Activated CD8-positive, alpha-beta T cell treated with anti-CD3 and anti-CD28 coated beads, Interleukin-2, amount 10 ng/mL, durations not matched to agents 7 days and 5 days (primary cell): ENCODE data around the gene KIF1A. TPM values are rescaled to one million over a fixed set of nuclear protein-coding genes. Genes with fewer than 3 reads are reported as not detected.

Experiments
- ATAC-seq: fragments of 150-1000 bp; cut with Tn5 transposase; one replicate; pipeline ENCODE4 v1.10.0; 2021; ENCODE audit warnings: moderate library complexity
- CTCF ChIA-PET: fragments of 350-600 bp; sonication (Branson Sonifier 250); formaldehyde crosslinking; loops from one replicate; lab custom pipeline; 2021; ENCODE audit warnings: antibody characterized with exemption; lab: Charles Lee
- POLR2A ChIA-PET: fragments of 350-600 bp; sonication (Branson Sonifier 250); formaldehyde crosslinking; loops from one replicate; lab custom pipeline; 2021; ENCODE audit warnings: antibody characterized with exemption; lab: Charles Lee
- DNase-seq: peaks from one replicate; pipeline ENCODE4 v3.0.0-alpha.2; 2020
- H3K27ac Mint-ChIP-seq: one replicate; pipeline ENCODE4 v1.8.0; 2021; ENCODE audit warnings: mild to moderate bottlenecking, mixed read lengths
- H3K27me3 Mint-ChIP-seq: one replicate; pipeline ENCODE4 v1.8.0; 2021; ENCODE audit warnings: low read depth, mixed read lengths
- H3K36me3 Mint-ChIP-seq: one replicate; pipeline ENCODE4 v1.8.0; 2021; ENCODE audit warnings: low read depth, mixed read lengths
- H3K4me1 Mint-ChIP-seq: one replicate; pipeline ENCODE4 v1.8.0; 2021; ENCODE audit warnings: low read depth, mixed read lengths
- H3K4me3 Mint-ChIP-seq: one replicate; pipeline ENCODE4 v1.8.0; 2021; ENCODE audit warnings: mild to moderate bottlenecking, mixed read lengths
- H3K9me3 Mint-ChIP-seq: one replicate; pipeline ENCODE4 v1.8.0; 2022; ENCODE audit warnings: mixed read lengths; ENCODE audit not compliant: insufficient read depth
- total RNA-seq, 2 experiments: library from RNA; stranded (reverse); gene quantifications; one replicate each; pipeline ENCODE4 v1.2.3, GENCODE V29; 2021

KIF1A gene
- total RNA-seq, 2 experiments from 2014 or later = 0.81 to 1.5 TPM

DNA sequence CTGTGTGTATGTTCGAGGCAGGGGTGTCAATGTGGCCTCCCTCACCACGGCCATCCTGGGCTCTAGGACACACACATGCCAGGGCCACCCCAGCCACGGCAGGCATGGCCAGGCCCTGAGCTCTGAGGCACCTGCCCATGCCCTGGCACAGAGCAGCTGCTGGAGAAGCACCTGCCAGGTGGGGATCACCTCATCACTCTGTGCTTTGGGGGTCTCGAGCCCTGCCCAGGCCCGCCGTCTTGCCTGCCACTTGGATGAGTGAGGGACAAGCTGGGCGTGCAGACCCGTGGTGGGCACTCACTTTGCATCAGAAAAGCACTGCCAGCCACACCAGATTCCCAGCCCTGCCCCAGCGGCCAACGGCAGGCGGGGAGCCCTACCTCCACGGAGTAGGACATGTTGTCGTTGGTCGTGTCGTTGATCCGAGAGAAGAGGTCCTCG lies 33.1 kb downstream of the KIF1A start:
- ChIA-PET POLR2A (interaction anchor here (1.1 kb wide), 1 partner anchor 20 kb away, joined by 3 read pairs; no protein-coding TSS in a partner anchor), CTCF (no interaction called here)
- no peak overlapping the region for H3K4me3 Mint-ChIP-seq
- H3K4me1 Mint-ChIP-seq = no peaks in the 10 kb centered on the region
- DNase-seq (no peak), ATAC-seq (no peak)
- no peaks in the 10 kb centered on the region for H3K36me3 Mint-ChIP-seq
- no peaks in the 10 kb centered on the region for H3K27me3 Mint-ChIP-seq
- no peaks in the 10 kb centered on the region for H3K9me3 Mint-ChIP-seq
- H3K27ac Mint-ChIP-seq = no peak overlapping the region

DNA sequence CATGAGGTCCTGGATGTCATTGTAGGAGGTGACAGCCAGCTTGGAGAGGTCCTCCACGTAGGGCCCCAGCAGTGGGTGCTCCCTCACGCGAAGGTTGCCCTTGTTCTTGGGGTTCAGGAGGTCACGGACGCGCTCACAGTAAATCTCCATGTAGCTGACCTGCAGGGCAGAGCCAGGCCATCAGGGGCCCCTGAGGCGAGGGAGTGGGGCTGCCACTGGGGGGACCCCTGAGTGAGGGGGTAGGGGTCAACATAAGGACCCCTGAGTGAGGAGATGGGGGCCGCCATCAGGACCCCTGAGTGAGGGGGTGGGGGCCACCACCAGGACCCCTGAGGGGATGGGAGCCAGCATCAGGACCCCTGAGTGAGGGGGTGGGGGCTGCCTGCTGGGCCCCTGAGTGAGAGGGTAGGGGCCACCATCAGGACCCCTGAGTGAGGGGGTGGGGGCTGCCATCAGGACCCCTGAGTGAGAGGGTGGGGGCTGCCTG lies 33.6 kb downstream of the KIF1A start:
- ATAC-seq (no peak), DNase-seq (no peak)
- no peaks in the 10 kb centered on the region for H3K27me3 Mint-ChIP-seq
- CTCF ChIA-PET = no interaction called here
- POLR2A ChIA-PET = no interaction called here
- no peaks in the 10 kb centered on the region for H3K36me3 Mint-ChIP-seq
- H3K27ac Mint-ChIP-seq = no peak overlapping the region
- H3K4me1 Mint-ChIP-seq = no peaks in the 10 kb centered on the region
- no peak overlapping the region for H3K4me3 Mint-ChIP-seq
- H3K9me3 Mint-ChIP-seq = no peaks in the 10 kb centered on the region

DNA sequence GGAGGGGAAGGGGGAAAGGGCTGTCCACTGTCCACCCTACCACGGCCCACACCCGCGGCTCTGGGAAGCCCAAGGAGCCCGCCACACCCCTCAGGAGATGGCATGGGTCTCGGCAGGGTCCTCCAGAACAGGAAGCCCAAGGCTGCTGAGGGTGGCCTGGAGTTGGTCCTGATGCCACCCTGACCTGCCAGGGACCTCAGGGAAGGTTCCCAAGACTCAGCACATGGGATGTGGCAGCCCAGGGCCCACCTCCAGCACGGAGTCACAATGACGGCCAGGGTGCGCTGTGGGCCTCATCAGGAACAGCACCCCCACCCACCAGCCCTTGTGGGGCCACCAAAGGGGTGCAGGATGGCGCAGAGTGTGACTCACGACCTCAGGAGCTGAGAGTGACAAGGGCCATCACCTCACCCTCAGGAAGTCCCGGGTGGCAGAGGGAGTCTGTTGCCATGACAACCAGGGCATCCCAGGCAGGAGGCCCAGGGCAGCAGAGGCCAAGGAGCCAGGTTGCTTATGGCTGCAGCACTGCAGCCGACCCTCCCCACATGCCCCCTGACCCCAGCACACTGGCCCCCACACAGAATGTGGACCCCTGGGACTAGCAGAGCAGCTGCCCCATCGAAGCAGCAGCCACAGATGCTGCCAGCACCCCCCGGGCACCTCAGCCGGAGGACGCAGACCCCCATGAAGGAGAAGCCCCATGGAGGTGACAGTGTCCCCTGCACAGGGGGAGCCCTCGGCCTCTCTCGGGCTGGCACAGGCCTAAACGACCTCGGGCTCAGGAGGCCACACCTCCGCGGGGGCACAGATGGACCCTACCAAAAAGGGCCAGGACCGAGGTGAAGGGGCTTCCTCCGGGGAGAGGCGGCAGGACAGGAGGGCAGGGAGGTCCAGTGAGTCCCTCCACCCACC lies 34.3 kb downstream of the KIF1A start:
- DNase-seq = no peak
- ChIA-PET POLR2A (no interaction called here), CTCF (no interaction called here)
- Mint-ChIP-seq H3K4me3 (no peak overlapping the region), H3K4me1 (no peaks in the 10 kb centered on the region), H3K27ac (no peak overlapping the region), H3K27me3 (no peaks in the 10 kb centered on the region), H3K36me3 (no peaks in the 10 kb centered on the region), H3K9me3 (no peaks in the 10 kb centered on the region)
- no peak for ATAC-seq

DNA sequence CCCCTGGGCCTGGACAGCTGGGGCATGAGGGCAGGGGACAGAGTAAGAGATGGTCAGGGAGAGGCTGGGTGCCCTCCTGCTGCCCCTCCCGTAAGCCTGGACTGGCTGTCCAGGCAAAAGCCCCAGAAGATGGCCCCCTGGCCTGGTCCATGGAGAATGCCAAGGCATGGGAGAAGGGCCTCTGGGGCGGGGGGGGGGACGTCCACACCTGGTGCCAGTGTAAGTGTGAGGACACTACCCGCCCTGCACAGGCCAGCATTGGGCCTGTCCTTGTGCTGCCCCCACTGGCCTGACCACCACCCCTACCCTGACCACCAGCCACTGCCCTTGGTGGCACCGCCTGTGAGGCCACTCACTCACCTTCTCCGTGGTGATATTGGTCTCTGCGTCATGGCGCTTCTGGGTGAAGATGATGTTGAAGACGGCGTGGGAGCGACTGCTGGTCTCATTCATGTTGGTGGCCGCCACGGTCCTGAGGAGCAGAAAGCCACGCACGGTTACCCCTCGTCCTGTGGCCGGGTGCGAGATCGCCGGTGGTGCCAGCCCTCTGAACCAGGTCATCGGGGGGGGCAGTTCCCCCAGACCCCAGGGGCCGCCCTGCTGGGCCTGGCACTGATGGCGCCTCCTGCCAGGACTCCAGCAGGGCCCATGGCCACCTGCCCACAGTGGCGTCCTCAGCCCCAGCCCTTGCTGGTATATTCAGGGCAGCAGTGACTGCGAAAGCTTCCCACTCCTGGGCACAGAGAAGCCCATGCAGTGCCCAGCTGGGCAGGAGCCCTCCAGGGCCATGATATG lies 35.2 kb downstream of the KIF1A start:
- ATAC-seq (no peak), DNase-seq (no peak)
- no peak overlapping the region for H3K4me3 Mint-ChIP-seq
- H3K27me3 Mint-ChIP-seq = no peaks in the 10 kb centered on the region
- ChIA-PET CTCF (no interaction called here), POLR2A (no interaction called here)
- H3K27ac Mint-ChIP-seq = no peak overlapping the region
- H3K36me3 Mint-ChIP-seq = no peaks in the 10 kb centered on the region
- no peaks in the 10 kb centered on the region for H3K9me3 Mint-ChIP-seq
- H3K4me1 Mint-ChIP-seq = no peaks in the 10 kb centered on the region

DNA sequence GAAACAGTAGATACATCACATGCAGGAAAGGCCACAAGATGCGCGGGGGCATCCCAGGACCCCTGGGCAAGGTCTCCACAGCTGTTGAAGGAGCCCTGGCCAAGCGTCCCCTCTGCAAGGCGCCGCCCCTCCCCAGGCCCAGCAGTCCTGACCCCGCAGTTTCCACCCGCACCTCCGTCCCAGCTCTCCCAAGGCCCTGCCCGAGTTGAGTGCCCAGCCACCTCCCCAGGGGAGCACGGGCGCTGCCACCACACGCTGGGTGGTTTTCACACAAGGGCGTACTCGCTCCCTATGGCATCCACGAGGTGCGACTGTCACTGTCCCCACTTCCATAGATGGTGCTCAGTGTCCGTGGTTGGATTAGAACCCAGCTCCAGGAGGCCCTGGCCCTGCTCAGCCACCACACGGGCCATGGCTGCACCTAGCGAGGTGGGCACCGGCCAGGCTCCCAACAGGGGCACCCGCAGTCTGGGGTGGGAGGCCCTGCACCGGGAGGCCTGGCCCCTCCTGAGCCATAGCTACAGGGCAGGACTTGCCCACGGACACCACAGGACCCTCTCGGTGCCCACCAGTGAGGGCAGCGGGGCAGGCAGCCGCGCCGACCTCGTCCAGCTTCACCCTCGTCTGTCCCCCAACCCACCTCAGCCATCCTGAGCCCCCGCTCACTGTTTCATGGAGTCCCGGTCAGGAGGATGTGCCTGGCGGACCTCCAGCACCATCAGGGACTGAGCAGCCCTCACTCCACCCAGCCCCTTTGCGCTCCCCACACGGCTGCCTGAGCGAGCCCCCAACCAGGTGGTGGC lies 36.0 kb downstream of the KIF1A start:
- ATAC-seq (no peak), DNase-seq (no peak)
- ChIA-PET POLR2A (no interaction called here), CTCF (no interaction called here)
- Mint-ChIP-seq H3K4me1 (no peaks in the 10 kb centered on the region), H3K27me3 (no peaks in the 10 kb centered on the region), H3K27ac (no peak overlapping the region), H3K4me3 (no peak overlapping the region), H3K9me3 (no peaks in the 10 kb centered on the region), H3K36me3 (no peaks in the 10 kb centered on the region)

DNA sequence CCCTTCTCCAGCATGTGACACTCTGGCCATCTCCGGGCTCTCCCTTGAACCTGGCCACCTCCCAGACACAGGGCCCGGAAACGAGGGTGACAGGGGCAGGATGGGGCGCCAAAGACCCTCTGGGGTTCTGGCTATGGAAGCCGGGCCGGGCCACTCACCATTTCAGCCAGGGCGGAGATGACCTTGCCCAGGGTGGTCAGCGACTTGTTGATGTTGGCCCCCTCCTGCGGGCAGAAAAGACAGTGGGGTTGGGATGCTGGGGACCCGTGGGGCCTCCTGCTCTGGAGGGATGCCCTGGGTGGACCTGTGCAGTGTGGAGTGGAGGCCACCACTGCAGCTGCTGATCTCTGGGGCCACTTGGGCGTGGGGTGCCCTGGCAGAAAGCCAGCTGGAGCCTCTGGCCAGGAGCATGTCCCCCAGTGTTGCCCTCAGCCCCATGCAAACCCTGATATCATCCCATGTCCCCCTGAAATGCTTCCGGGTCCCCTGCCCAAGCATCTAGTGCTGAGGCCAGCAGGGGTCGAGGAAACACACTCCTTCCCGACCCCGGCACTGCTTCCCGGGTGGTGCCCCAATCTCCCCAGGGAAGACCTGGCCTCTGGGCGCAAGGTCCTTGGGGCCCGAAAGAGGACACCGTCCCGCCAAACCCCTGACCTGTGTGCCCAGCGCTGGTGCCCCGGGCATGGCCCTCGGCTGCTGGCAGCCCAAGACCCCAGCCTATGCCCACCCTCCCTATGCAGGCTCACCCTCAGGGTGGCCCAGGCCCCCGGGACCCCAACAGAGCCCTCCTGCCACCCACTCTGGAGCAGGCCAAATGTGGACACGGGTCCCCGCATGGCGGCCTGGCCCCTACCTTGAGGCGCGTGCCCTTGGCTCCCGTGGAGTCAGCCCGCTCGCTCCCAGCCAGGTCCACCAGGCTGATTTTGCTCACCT lies 36.9 kb downstream of the KIF1A start:
- CTCF ChIA-PET = no interaction called here
- no peak overlapping the region for H3K27ac Mint-ChIP-seq
- no peaks in the 10 kb centered on the region for H3K27me3 Mint-ChIP-seq
- no peaks in the 10 kb centered on the region for H3K4me1 Mint-ChIP-seq
- H3K36me3 Mint-ChIP-seq = no peaks in the 10 kb centered on the region
- no peaks in the 10 kb centered on the region for H3K9me3 Mint-ChIP-seq
- no peak for ATAC-seq
- POLR2A ChIA-PET = no interaction called here
- DNase-seq = no peak
- H3K4me3 Mint-ChIP-seq = no peak overlapping the region

DNA sequence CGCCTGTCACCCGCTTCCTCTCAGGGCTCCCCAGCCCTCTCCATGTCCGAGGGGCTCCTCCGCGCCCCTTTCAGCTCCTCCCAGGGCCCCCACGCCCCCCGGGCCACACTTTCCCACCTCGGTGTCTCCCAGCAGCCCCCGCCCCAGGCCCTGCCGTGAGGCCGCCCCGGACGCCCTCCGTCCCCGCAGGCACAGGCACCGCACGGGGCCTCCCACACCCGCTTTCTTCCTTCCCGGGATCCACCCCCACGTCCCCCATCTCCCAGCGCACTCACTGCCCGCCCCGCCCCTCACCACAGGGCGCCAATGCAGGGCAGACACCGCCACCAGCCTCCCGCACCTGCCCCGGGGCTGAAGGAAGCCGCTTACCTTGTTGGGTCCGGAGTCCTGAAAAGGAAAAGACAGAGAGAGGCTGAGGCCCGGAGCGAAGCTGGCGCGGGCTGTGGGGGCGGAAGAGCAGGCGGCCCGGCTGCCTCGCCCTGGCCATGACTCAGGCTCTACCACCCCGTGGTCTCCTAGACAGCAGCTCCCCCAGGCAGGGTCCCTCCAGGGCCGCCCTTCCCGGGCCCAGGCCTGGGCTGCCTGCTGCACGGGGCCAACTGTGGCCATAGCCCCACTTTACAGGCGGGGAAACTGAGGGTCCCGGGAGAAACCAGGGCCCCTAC lies 37.7 kb downstream of the KIF1A start:
- CTCF ChIA-PET = no interaction called here
- Mint-ChIP-seq H3K27ac (no peak overlapping the region), H3K4me1 (no peaks in the 10 kb centered on the region), H3K9me3 (no peaks in the 10 kb centered on the region), H3K36me3 (no peaks in the 10 kb centered on the region), H3K4me3 (no peak overlapping the region), H3K27me3 (no peaks in the 10 kb centered on the region)
- POLR2A ChIA-PET = no interaction called here
- no peak for DNase-seq
- no peak for ATAC-seq

DNA sequence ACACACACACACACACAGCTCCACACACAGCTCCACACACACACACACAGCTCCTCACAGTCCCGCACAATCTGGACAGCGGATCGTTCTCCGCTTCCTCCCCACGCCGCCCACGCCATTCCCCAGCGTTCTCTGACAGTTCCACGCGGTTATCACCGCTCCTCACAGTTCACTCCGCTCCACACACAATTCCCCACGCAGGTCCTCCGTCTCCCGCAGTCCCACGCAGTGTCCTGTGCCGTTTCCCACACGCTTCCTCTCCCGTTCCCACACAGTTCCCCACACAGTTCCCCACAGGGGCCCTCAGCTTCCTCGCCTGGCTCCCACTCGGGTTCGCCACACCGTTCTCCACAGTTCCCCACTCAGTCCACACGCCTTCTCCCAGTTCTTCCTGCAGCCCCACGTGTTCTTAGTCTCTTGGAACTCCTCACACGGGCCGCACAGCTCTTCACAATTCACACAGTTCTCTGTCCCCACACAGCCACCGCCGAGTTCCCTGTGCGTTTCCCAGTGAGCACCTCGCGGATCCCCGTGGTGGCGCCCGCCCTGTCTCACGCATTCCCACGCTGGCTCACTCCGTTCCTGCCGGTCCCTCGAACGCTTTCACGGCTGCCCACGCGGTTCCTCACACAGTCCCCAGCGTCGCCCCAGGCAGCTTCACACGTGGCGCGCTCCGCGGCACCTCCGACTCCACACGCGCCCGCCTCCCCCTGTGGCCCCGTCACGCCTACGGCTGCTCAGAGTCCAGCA lies 38.4 kb downstream of the KIF1A start:
- Mint-ChIP-seq H3K36me3 (no peaks in the 10 kb centered on the region), H3K9me3 (no peaks in the 10 kb centered on the region), H3K4me3 (no peak overlapping the region), H3K27me3 (no peaks in the 10 kb centered on the region), H3K27ac (no peak overlapping the region), H3K4me1 (no peaks in the 10 kb centered on the region)
- CTCF ChIA-PET = no interaction called here
- no peak for ATAC-seq
- POLR2A ChIA-PET = no interaction called here
- no peak for DNase-seq

DNA sequence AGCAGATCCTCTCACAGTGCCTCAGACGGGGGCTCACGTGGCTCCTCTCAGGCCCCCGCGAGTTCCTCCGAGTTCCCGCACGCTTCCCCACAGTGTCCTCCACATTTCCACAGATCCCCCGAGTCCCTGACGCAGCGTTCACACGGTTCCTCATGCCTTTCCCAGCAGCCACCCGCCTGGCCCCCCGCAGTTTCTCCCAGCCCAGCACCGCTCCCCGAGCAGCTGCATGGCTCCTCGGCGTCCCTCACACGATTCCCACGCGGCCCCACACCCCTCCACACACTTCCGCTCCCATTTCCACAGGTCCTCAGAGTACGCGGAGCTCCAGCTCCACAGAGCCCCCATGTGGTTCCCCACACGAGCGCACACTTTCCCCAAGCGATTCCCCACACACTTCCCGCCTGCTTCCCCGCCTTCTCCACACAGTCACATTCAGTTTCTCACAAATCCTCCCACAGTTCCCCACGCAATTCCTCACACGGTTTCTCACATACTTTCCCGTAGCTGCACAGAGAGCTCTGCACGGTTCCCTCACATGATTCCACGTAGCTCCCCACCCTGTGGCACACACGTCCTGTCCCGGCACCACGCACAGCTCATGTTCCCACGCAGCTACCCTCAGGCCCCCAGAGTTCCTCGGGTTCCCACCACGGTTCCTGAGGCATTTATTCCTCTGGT lies 39.9 kb downstream of the KIF1A start:
- ChIA-PET POLR2A (no interaction called here), CTCF (no interaction called here)
- Mint-ChIP-seq H3K9me3 (no peaks in the 10 kb centered on the region), H3K4me1 (no peaks in the 10 kb centered on the region), H3K36me3 (no peaks in the 10 kb centered on the region), H3K27me3 (no peaks in the 10 kb centered on the region), H3K27ac (no peak overlapping the region), H3K4me3 (no peak overlapping the region)
- ATAC-seq = no peak
- DNase-seq = no peak
